Forelimb muscle (tissue), 1 donor: ENCODE results near the gene GLTP. TPM values are rescaled to one million over a fixed set of nuclear protein-coding genes. Genes with fewer than 3 reads are reported as not detected.
"Not testable (repeated sequence)": the region's sequence is repeated elsewhere in the genome, so short reads cannot be mapped to it uniquely, and the experiment has no call there.

Source experiments
- DNase-seq: peaks from one replicate; pipeline ENCODE4 v3.0.0-alpha.2; 2013; ENCODE audit warnings: low read depth
- polyA plus RNA-seq: library from polyadenylated mRNA; unstranded; fragments of 120-200 nt; gene quantifications from one replicate; pipeline ENCODE4 v1.2.1, GENCODE V29; 2013; ENCODE audit not compliant: insufficient read length

The GLTP gene
- polyA plus RNA-seq, 1 donor, result 19.3 TPM

- DNase-seq, result no peak
Measured at GRCh38 chr12:109878247-109878625, 2.1 kb downstream of the GLTP start.

- DNase-seq, result no peak
Measured at GRCh38 chr12:109877504-109878246, 2.7 kb downstream of the GLTP start.

- DNase-seq, result no peak
Measured at GRCh38 chr12:109876406-109876805, 3.9 kb downstream of the GLTP start.

- DNase-seq, result no peak
Measured at GRCh38 chr12:109875572-109876131, 4.7 kb downstream of the GLTP start.

GRCh38 chr12:109873653-109874052 lies 6.7 kb downstream of the GLTP start:
- no peak for DNase-seq

- no peak for DNase-seq
Measured at GRCh38 chr12:109871668-109872314, 8.6 kb downstream of the GLTP start.

- no peak for DNase-seq
Measured at GRCh38 chr12:109870648-109871047, 9.7 kb downstream of the GLTP start.

- DNase-seq, result no peak
Measured at GRCh38 chr12:109868182-109869051, 11.9 kb downstream of the GLTP start.

GRCh38 chr12:109864916-109865315 lies 15.4 kb downstream of the GLTP start:
- no peak for DNase-seq

- no peak for DNase-seq
Measured at GRCh38 chr12:109863847-109864712, 16.3 kb downstream of the GLTP start.

GRCh38 chr12:109862491-109862890 lies 17.9 kb downstream of the GLTP start:
- DNase-seq, result not testable (repeated sequence)

- DNase-seq, result no peak
Measured at GRCh38 chr12:109861689-109862314, 18.5 kb downstream of the GLTP start.

GRCh38 chr12:109860977-109861376 lies 19.4 kb downstream of the GLTP start:
- no peak for DNase-seq

GRCh38 chr12:109858764-109859163 lies 21.6 kb downstream of the GLTP start:
- no peak for DNase-seq

- no peak for DNase-seq
Measured at GRCh38 chr12:109857715-109858114, 22.6 kb downstream of the GLTP start.

GRCh38 chr12:109855377-109855776 lies 25.0 kb downstream of the GLTP start:
- DNase-seq, result no peak

- not testable (repeated sequence) for DNase-seq
Measured at GRCh38 chr12:109850518-109850917, 29.8 kb downstream of the GLTP start.

GRCh38 chr12:109847142-109847735 lies 33.1 kb downstream of the GLTP start:
- DNase-seq, result no peak

- DNase-seq, result no peak
Measured at GRCh38 chr12:109845824-109846205, 34.5 kb downstream of the GLTP start.
